Ovary (tissue), 3 donors: ENCODE data around the gene NFIA.

Experiments used
- POLR2A ChIP-seq: fragments of 450-650 bp; IDR thresholded peaks from one replicate; pipeline ENCODE4 v1.6.1; 2017; ENCODE audit warnings: antibody characterized with exemption, mild to moderate bottlenecking, moderate library complexity
- TF ChIP-seq, protein P1 (sequence below), 3 donors: fragments of 450-650 bp in 2 of 3; fragments of 200-600 bp in 1 of 3; IDR thresholded peaks; one replicate each; pipeline versions ENCODE4 v1.5.1 to v1.8.0; 2016 to 2022; ENCODE audit warnings: antibody characterized with exemption in 3 of 3, mild to moderate bottlenecking in 1 of 3
- donor health status: DM: no; HTN: no; CAD: no.

GRCh38 chr1:61174060-61174795 is 91.9 kb downstream of the NFIA start:
- TF ChIP-seq, protein P1, sequence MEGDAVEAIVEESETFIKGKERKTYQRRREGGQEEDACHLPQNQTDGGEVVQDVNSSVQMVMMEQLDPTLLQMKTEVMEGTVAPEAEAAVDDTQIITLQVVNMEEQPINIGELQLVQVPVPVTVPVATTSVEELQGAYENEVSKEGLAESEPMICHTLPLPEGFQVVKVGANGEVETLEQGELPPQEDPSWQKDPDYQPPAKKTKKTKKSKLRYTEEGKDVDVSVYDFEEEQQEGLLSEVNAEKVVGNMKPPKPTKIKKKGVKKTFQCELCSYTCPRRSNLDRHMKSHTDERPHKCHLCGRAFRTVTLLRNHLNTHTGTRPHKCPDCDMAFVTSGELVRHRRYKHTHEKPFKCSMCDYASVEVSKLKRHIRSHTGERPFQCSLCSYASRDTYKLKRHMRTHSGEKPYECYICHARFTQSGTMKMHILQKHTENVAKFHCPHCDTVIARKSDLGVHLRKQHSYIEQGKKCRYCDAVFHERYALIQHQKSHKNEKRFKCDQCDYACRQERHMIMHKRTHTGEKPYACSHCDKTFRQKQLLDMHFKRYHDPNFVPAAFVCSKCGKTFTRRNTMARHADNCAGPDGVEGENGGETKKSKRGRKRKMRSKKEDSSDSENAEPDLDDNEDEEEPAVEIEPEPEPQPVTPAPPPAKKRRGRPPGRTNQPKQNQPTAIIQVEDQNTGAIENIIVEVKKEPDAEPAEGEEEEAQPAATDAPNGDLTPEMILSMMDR (IDR thresholded peaks at IDR 0.05) = no peak
- no peak for TF ChIP-seq POLR2A
